Measurements from ENCODE around the gene CORO2B. TPM values are rescaled to one million over a fixed set of nuclear protein-coding genes. Genes with fewer than 3 reads are reported as not detected.

CORO2B gene
- total and polyA plus RNA-seq, 9 of the 15 experiments (the other 6 are each of a cell fraction or from before 2014, with no cell fraction given), result not detected

GRCh38 chr15:68644083-68644904 is 65.5 kb downstream of the CORO2B start (continued):
- peak; percentile 36; the same call in 1 of the 2 replicates for TF ChIP-seq ARID1B (IDR thresholded peaks at IDR 0.05)
- TF ChIP-seq BDP1 (IDR thresholded peaks at IDR 0.05; ENCODE audit: insufficient read depth, insufficient read length), result no peak
- TF ChIP-seq, protein P1, sequence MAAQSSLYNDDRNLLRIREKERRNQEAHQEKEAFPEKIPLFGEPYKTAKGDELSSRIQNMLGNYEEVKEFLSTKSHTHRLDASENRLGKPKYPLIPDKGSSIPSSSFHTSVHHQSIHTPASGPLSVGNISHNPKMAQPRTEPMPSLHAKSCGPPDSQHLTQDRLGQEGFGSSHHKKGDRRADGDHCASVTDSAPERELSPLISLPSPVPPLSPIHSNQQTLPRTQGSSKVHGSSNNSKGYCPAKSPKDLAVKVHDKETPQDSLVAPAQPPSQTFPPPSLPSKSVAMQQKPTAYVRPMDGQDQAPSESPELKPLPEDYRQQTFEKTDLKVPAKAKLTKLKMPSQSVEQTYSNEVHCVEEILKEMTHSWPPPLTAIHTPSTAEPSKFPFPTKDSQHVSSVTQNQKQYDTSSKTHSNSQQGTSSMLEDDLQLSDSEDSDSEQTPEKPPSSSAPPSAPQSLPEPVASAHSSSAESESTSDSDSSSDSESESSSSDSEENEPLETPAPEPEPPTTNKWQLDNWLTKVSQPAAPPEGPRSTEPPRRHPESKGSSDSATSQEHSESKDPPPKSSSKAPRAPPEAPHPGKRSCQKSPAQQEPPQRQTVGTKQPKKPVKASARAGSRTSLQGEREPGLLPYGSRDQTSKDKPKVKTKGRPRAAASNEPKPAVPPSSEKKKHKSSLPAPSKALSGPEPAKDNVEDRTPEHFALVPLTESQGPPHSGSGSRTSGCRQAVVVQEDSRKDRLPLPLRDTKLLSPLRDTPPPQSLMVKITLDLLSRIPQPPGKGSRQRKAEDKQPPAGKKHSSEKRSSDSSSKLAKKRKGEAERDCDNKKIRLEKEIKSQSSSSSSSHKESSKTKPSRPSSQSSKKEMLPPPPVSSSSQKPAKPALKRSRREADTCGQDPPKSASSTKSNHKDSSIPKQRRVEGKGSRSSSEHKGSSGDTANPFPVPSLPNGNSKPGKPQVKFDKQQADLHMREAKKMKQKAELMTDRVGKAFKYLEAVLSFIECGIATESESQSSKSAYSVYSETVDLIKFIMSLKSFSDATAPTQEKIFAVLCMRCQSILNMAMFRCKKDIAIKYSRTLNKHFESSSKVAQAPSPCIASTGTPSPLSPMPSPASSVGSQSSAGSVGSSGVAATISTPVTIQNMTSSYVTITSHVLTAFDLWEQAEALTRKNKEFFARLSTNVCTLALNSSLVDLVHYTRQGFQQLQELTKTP (IDR thresholded peaks at IDR 0.05; ENCODE audit: low read depth in 1 of 2, partially characterized antibody in 2 of 2), result peak in 1 of 2 experiments; percentile 33
- TF ChIP-seq JUND (IDR thresholded peaks at IDR 0.05; ENCODE audit: borderline replicate concordance, low read depth, low read length), result peak; percentile 39; the same call in 1 of the 2 replicates
- peak; percentile 71; the same call in 2 of the 3 replicates for TF ChIP-seq JUND (tag; IDR thresholded peaks at IDR 0.05; ENCODE audit: borderline replicate concordance, low read depth, low read length)
- peak; percentile 68; the same call in 1 of the 2 replicates for TF ChIP-seq FOXJ2 (tag; IDR thresholded peaks at IDR 0.05)
- peak; percentile 79 for TF ChIP-seq ADNP (tag; IDR thresholded peaks at IDR 0.05)
- no peak for TF ChIP-seq YY1 (IDR thresholded peaks at IDR 0.05; ENCODE audit: borderline replicate concordance in 1 of 3, control insufficient read depth in 1 of 3, extremely low read depth in 1 of 3, insufficient read depth in 3 of 3, insufficient read length in 1 of 3, insufficient replicate concordance in 2 of 3, low read depth in 1 of 3, low read length in 2 of 3)
- peak; percentile 48 for TF ChIP-seq PRDM10 (IDR thresholded peaks at IDR 0.05; ENCODE audit: partially characterized antibody)
- TF ChIP-seq C11orf30 (IDR thresholded peaks at IDR 0.05; ENCODE audit: low read depth), result peak; percentile 95
- peak; percentile 18; the same call in 1 of the 2 replicates for TF ChIP-seq CREM (IDR thresholded peaks at IDR 0.05; ENCODE audit: low read depth)
- no peak for TF ChIP-seq CBFB (CRISPR knock-in tag; IDR thresholded peaks at IDR 0.05)
- TF ChIP-seq ZNF175 (CRISPR knock-in tag; IDR thresholded peaks at IDR 0.05; ENCODE audit: low read depth), result no peak
- TF ChIP-seq DPF2 (IDR thresholded peaks at IDR 0.05), result peak; percentile 47; the same call in 1 of the 2 replicates
- TF ChIP-seq HDAC2 (IDR thresholded peaks at IDR 0.05), result peak; percentile 55; the same call in 1 of the 2 replicates
- TF ChIP-seq ZBTB5 (IDR thresholded peaks at IDR 0.05), result peak; percentile 38; the same call in 1 of the 2 replicates
- TF ChIP-seq MAFK (IDR thresholded peaks at IDR 0.05; ENCODE audit: low read length), result peak; percentile 87

Data from K562 (cell line).